ENCODE data around the gene NRAP. TPM values are rescaled to one million over a fixed set of nuclear protein-coding genes. Genes with fewer than 3 reads are reported as not detected.

The NRAP gene
- total RNA-seq, 2 donors from 2014 or later: not detected

DNA sequence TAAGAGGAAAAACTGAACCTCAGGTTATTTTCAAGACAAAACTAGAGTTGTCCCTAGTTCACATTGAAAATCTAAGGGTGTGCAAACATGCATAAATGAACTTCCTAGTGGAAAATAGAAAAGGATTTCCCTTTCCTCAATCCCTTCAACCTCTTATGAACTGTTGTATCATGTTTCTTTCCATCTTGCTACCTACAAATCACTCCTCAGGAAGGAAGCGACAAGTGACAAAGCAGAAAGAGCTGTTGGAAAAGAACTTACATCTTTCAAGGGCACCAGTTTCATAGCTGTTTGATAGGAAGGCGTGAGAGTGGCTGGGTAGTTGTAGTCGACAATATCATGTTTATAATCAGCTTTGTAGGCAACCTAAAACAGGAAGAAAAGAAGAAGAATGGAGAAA, 23.9 kb downstream of the NRAP start:
- 81 to 86% methylated on average over 3 of the region's 3 CpGs for WGBS, 2 donors
- intact Hi-C loops (cut with DNase I): no loop called here

DNA sequence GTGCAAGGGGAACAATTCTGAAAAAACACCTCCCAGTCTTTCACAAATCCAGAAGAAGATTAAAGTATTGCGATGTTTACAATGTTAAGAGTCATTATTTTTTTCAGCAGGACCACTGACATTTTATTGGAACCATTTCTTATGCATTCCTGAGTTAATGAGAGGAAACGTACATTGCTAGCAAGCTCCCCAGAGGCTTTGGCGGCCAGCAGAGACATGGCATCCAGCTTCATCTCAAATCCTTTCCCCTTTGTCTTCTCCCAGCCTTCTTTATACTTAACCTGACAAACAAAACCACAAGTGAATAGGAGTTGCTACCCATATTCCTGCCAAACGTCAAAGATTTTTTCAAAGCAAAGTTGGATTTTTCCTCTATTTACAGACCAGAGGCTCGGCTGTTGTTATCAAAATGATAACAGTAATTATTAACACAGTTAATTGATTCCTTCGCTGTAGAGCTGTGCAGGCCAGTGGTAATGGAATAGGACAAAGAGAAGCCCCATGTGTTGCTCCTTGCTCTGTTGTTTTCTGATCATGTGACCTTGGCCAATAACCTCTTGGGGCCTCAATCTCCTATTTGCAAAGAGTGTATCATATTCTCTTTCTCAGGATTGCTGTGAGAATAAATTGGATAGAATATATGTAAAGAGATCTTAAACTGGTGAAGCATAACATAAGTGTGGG, 32.0 kb downstream of the NRAP start:
- Histone ChIP-seq H3K27me3 (no peaks in the 10 kb centered on the region), H3K4me3 (no peak overlapping the region), H3K4me1 (peaks cover 31% of the 10 kb centered on the region), H3K36me3 (replicated peaks in 1 of 2; ENCODE audit: insufficient read depth in 1 of 2, low read depth in 2 of 2) (no peaks in the 10 kb centered on the region), H3K27ac (peak overlapping the region in 3 of 4 donors; percentile 3 to 62 (median 31)), H3K9me3 (no peaks in the 10 kb centered on the region)
- intact Hi-C loops (cut with DNase I): no loop called here
- no peak for TF ChIP-seq POLR2A (IDR thresholded peaks at IDR 0.05)
- TF ChIP-seq, protein P1, sequence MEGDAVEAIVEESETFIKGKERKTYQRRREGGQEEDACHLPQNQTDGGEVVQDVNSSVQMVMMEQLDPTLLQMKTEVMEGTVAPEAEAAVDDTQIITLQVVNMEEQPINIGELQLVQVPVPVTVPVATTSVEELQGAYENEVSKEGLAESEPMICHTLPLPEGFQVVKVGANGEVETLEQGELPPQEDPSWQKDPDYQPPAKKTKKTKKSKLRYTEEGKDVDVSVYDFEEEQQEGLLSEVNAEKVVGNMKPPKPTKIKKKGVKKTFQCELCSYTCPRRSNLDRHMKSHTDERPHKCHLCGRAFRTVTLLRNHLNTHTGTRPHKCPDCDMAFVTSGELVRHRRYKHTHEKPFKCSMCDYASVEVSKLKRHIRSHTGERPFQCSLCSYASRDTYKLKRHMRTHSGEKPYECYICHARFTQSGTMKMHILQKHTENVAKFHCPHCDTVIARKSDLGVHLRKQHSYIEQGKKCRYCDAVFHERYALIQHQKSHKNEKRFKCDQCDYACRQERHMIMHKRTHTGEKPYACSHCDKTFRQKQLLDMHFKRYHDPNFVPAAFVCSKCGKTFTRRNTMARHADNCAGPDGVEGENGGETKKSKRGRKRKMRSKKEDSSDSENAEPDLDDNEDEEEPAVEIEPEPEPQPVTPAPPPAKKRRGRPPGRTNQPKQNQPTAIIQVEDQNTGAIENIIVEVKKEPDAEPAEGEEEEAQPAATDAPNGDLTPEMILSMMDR (IDR thresholded peaks at IDR 0.05): no peak
- 13 to 18% methylated on average over 6 of the region's 6 CpGs for WGBS, 2 donors
- DNase-seq: peak in 1 of 4 donors; percentile 18
- peak; percentile 52 for ATAC-seq

More for the DNA sequence above, 23.9 kb downstream of the NRAP start:
- peaks cover 9% of the 10 kb centered on the region for H3K4me1 ChIP-seq
- H3K27ac ChIP-seq: no peak overlapping the region
- H3K9me3 ChIP-seq: no peaks in the 10 kb centered on the region
- H3K36me3 ChIP-seq (replicated peaks in 1 of 2; ENCODE audit: insufficient read depth in 1 of 2, low read depth in 2 of 2): no peaks in the 10 kb centered on the region
- no peak for TF ChIP-seq POLR2A (IDR thresholded peaks at IDR 0.05)
- TF ChIP-seq, protein P1 (IDR thresholded peaks at IDR 0.05): no peak
- no peaks in the 10 kb centered on the region for H3K27me3 ChIP-seq
- DNase-seq: no peak
- ATAC-seq: no peak
- no peak overlapping the region for H3K4me3 ChIP-seq

DNA sequence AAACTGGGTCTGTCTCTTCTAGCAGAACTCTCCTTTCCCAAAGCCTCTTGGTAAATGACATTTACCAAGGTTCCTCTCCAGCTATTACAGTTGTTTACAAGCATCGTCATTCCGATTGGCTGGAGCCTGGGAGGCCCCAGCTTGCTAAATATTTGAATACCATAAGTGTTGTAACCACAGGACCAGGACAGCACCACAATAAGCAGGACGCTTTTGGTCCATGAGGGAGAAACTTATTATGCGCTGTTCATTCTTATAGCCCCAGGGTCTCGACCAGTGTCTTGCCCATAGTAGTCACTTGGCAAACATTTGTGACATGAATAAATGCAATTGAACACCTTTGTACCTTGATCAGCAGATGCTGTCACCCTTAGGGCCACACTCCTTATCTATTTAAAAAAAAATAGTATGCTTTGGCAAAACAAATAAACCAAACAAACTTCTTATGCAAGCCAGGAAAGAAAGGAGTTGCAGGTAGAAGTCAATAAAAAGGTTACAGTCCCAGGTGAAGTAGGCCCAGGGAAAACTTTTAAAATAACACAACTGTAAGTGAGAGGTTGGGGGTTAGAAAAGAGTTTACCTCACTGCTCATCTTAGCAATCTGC, 32.8 kb downstream of the NRAP start:
- no peak for TF ChIP-seq POLR2A (IDR thresholded peaks at IDR 0.05)
- TF ChIP-seq, protein P1 (IDR thresholded peaks at IDR 0.05): no peak
- H3K36me3 ChIP-seq (replicated peaks in 1 of 2; ENCODE audit: insufficient read depth in 1 of 2, low read depth in 2 of 2): no peaks in the 10 kb centered on the region
- WGBS, 2 donors: 52 to 54% methylated on average over 5 of the region's 5 CpGs
- peaks cover 31% of the 10 kb centered on the region for H3K4me1 ChIP-seq
- peak; percentile 57 for ATAC-seq
- H3K27me3 ChIP-seq: no peaks in the 10 kb centered on the region
- no peak overlapping the region for H3K4me3 ChIP-seq
- DNase-seq: no peak
- H3K9me3 ChIP-seq: no peaks in the 10 kb centered on the region
- intact Hi-C loops (cut with DNase I): no loop called here
- peak overlapping the region in 3 of 4 donors; percentile 3 to 62 (median 31) for H3K27ac ChIP-seq

DNA sequence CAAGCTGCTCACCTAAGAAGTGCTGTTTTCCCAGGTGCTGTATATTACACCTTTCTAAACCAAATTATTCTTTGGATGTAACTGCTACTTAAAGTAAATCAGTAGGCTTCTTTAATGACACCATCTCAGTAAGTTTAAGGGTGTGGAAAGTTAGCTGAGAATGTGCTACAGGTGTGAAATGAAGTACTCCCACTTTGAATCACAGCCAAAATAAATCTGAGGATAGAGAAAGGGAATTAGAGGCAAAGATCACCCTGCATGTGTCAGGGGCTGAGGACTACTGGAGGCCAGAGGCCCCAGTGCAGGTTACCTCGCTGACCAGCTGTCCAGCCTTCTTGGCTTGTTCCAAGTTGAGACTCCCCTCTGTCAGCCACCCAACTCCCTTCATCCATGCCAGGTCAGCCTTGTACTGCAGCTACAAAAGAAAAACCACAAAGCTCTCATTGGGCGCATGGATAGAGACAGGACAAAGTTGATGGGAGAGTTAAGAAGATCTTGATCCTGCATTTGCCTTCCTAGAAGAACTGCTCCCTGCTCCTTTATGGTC, 35.2 kb downstream of the NRAP start:
- H3K4me1 ChIP-seq: peaks cover 31% of the 10 kb centered on the region
- H3K36me3 ChIP-seq (replicated peaks in 1 of 2; ENCODE audit: insufficient read depth in 1 of 2, low read depth in 2 of 2): no peaks in the 10 kb centered on the region
- H3K27me3 ChIP-seq: no peaks in the 10 kb centered on the region
- H3K4me3 ChIP-seq: no peak overlapping the region
- intact Hi-C loops (cut with DNase I): no loop called here
- no peak for ATAC-seq
- 85 to 96% methylated on average over 2 of the region's 2 CpGs for WGBS, 2 donors
- TF ChIP-seq, protein P1 (IDR thresholded peaks at IDR 0.05): no peak
- TF ChIP-seq POLR2A (IDR thresholded peaks at IDR 0.05): no peak
- H3K27ac ChIP-seq: no peak overlapping the region
- no peak for DNase-seq
- no peaks in the 10 kb centered on the region for H3K9me3 ChIP-seq
